Smooth muscle cell (in vitro differentiated cells): ENCODE data around the gene AKT3. TPM values are rescaled to one million over a fixed set of nuclear protein-coding genes. Genes with fewer than 3 reads are reported as not detected.

Experiments
- DNase-seq: peaks from one replicate; lab custom pipeline; 2025; ENCODE audit not compliant: unreplicated experiment; lab: John Stamatoyannopoulos, UW
- H2AFZ ChIP-seq: fragments of 200-600 bp; sonication (generic); 2 replicates; pipeline ENCODE4 v1.6.0; 2016; ENCODE audit warnings: antibody characterized with exemption, low read depth, mild to moderate bottlenecking
- H3F3A ChIP-seq: fragments of 200-600 bp; sonication (generic); 2 replicates; pipeline ENCODE4 v1.6.0; 2017; ENCODE audit warnings: antibody characterized with exemption, low read depth
- H3K27ac ChIP-seq: fragments of 200-600 bp; sonication (generic); 2 replicates; pipeline ENCODE4 v1.5.1; 2016; ENCODE audit warnings: low read depth, mild to moderate bottlenecking
- H3K27me3 ChIP-seq: fragments of 200-600 bp; sonication (generic); 2 replicates; pipeline ENCODE4 v1.6.1; 2016; ENCODE audit warnings: low read depth, mild to moderate bottlenecking
- H3K36me3 ChIP-seq: fragments of 200-600 bp; sonication (generic); 2 replicates; pipeline ENCODE4 v1.5.1; 2016; ENCODE audit warnings: low read depth
- H3K4me1 ChIP-seq: fragments of 200-600 bp; sonication (generic); 2 replicates; pipeline ENCODE4 v1.5.1; 2016; ENCODE audit warnings: low read depth
- H3K4me2 ChIP-seq: fragments of 200-600 bp; sonication (generic); 2 replicates; pipeline ENCODE4 v1.6.0; 2016; ENCODE audit warnings: mild to moderate bottlenecking
- H3K4me3 ChIP-seq: fragments of 200-600 bp; sonication (generic); 2 replicates; pipeline ENCODE4 v1.5.1; 2016; ENCODE audit warnings: mild to moderate bottlenecking
- H3K79me2 ChIP-seq: fragments of 200-600 bp; sonication (generic); 2 replicates; pipeline ENCODE4 v1.6.0; 2016; ENCODE audit warnings: low read depth, mild to moderate bottlenecking
- H3K9ac ChIP-seq: fragments of 200-600 bp; sonication (generic); 2 replicates; pipeline ENCODE4 v1.6.0; 2016; ENCODE audit warnings: low read depth
- H3K9me3 ChIP-seq: fragments of 200-600 bp; sonication (generic); replicated peaks from 2 replicates; pipeline ENCODE4 v1.5.1; 2016; ENCODE audit warnings: low read depth
- H4K20me1 ChIP-seq: fragments of 200-600 bp; sonication (generic); 2 replicates; pipeline ENCODE4 v1.6.0; 2016; ENCODE audit warnings: low read depth
- WGBS: methylation state at CpG from one replicate; pipeline ENCODE4 v1.1.7; 2016; ENCODE audit warnings: low lambda C conversion rate; 5-methylcytosine and 5-hydroxymethylcytosine counted together
- polyA plus RNA-seq: library from polyadenylated mRNA; unstranded; fragments of >200 nt; fragmentation: Nextera tagmentation; extraction: Ambion mirVana; gene quantifications from 2 replicates; pipeline ENCODE4 v1.2.1, GENCODE V29; 2016
- total RNA-seq: library from RNA; depleted of rRNA; stranded (reverse); fragments of >200 nt; gene quantifications from 2 replicates; pipeline ENCODE4 v1.2.3, GENCODE V29; 2014
- TF ChIP-seq, protein P1 (sequence below): fragments of 200-600 bp; sonication (generic); IDR thresholded peaks from 2 replicates; pipeline ENCODE4 v1.5.1; 2017; ENCODE audit warnings: borderline replicate concordance, mild to moderate bottlenecking, antibody characterized with exemption; ENCODE audit not compliant: insufficient read depth, poor library complexity, severe bottlenecking

The AKT3 gene
- total and polyA plus RNA-seq, 2 experiments from 2014 or later: 5.5 to 32.3 TPM

- no peaks in the 10 kb centered on the region for H3K79me2 ChIP-seq
- H3K9me3 ChIP-seq: no peaks in the 10 kb centered on the region
- H3K27me3 ChIP-seq: no peaks in the 10 kb centered on the region
- H3K4me3 ChIP-seq: no peak overlapping the region
- no peak overlapping the region for H3K27ac ChIP-seq
- H3F3A ChIP-seq: no peaks in the 10 kb centered on the region
- H3K9ac ChIP-seq: no peak overlapping the region
- H4K20me1 ChIP-seq: no peaks in the 10 kb centered on the region
- H2AFZ ChIP-seq: no peak overlapping the region
- TF ChIP-seq, protein P1, sequence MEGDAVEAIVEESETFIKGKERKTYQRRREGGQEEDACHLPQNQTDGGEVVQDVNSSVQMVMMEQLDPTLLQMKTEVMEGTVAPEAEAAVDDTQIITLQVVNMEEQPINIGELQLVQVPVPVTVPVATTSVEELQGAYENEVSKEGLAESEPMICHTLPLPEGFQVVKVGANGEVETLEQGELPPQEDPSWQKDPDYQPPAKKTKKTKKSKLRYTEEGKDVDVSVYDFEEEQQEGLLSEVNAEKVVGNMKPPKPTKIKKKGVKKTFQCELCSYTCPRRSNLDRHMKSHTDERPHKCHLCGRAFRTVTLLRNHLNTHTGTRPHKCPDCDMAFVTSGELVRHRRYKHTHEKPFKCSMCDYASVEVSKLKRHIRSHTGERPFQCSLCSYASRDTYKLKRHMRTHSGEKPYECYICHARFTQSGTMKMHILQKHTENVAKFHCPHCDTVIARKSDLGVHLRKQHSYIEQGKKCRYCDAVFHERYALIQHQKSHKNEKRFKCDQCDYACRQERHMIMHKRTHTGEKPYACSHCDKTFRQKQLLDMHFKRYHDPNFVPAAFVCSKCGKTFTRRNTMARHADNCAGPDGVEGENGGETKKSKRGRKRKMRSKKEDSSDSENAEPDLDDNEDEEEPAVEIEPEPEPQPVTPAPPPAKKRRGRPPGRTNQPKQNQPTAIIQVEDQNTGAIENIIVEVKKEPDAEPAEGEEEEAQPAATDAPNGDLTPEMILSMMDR: no peak
- 96% methylated on average over 9 of the region's 9 CpGs for WGBS
- peaks cover 3% of the 10 kb centered on the region for H3K36me3 ChIP-seq
- DNase-seq: no peak
- H3K4me2 ChIP-seq: no peak overlapping the region
- H3K4me1 ChIP-seq: no peaks in the 10 kb centered on the region
Observed at GRCh38 chr1:243457363-243457982, 392.6 kb downstream of the AKT3 start.

GRCh38 chr1:243455760-243456651 is 394.0 kb downstream of the AKT3 start:
- H3K4me2 ChIP-seq: no peak overlapping the region
- no peaks in the 10 kb centered on the region for H3K79me2 ChIP-seq
- no peaks in the 10 kb centered on the region for H3K27me3 ChIP-seq
- TF ChIP-seq, protein P1: no peak
- no peak overlapping the region for H3K9ac ChIP-seq
- no peak for DNase-seq
- WGBS: 96% methylated on average over 11 of the region's 11 CpGs
- H3K4me1 ChIP-seq: no peaks in the 10 kb centered on the region
- H3K4me3 ChIP-seq: no peak overlapping the region
- no peak overlapping the region for H3K27ac ChIP-seq
- H3K36me3 ChIP-seq: peaks cover 3% of the 10 kb centered on the region
- no peaks in the 10 kb centered on the region for H3F3A ChIP-seq
- H3K9me3 ChIP-seq: no peaks in the 10 kb centered on the region
- H2AFZ ChIP-seq: no peak overlapping the region
- H4K20me1 ChIP-seq: no peaks in the 10 kb centered on the region

DNA sequence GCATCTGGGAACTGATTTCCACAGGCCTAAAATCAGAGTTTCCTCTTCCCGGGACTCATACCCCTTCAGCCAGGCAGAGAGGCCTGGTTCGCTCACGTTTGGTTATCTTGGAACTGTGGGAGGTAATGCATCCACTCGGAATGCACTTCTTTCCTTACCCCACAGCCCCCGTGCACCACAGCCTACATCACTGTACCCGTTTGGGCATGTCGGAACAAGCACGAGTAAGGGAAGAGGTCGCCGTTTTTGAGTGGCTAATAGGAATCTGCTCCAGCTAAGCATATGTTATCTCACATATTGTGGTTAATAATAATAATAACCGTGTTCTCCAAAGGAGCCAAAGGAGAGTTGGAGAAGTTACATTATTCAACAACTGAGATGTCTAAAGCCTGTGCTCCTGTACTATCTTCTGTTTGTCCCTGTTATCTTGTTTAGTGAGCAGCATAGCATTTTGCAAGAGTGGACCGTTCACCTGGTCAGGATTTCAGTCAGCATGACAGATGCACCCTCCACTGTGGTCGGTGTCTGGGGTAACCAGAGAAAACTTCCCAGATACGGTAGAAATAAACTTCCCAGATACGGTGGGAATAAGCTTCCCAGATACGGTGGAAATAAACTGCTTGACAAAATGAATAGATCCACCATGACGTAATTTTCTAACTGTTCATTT is 395.6 kb downstream of the AKT3 start:
- Histone ChIP-seq H4K20me1 (no peaks in the 10 kb centered on the region), H3K4me2 (no peak overlapping the region), H3K27me3 (no peaks in the 10 kb centered on the region), H3K9me3 (no peaks in the 10 kb centered on the region), H2AFZ (no peak overlapping the region), H3K4me1 (no peaks in the 10 kb centered on the region), H3F3A (no peaks in the 10 kb centered on the region), H3K27ac (no peak overlapping the region), H3K36me3 (peaks cover 3% of the 10 kb centered on the region), H3K9ac (no peak overlapping the region), H3K79me2 (no peaks in the 10 kb centered on the region), H3K4me3 (no peak overlapping the region)
- 77% methylated on average over 17 of the region's 17 CpGs for WGBS
- TF ChIP-seq, protein P1: no peak
- DNase-seq: no peak
